ENCODE results near the gene PEX5L.

Gene PEX5L

GRCh38 chr3:179962629-179963387, 73.9 kb downstream of the PEX5L start:
- TF ChIP-seq FOXP2 (optimal IDR thresholded peaks at IDR 0.05; ENCODE audit: borderline replicate concordance, extremely low read depth, extremely low read length, insufficient read depth): no peak
- no peak for TF ChIP-seq REST (IDR thresholded peaks at IDR 0.05; ENCODE audit: insufficient read depth in 1 of 2, low read depth in 2 of 2, low read length in 2 of 2)
- TF ChIP-seq TAF1 (IDR thresholded peaks at IDR 0.05; ENCODE audit: borderline replicate concordance, insufficient read depth, low read length): no peak
- no peak for TF ChIP-seq SIN3A (IDR thresholded peaks at IDR 0.05; ENCODE audit: borderline replicate concordance, insufficient read depth, low read length)
- TF ChIP-seq POLR2AphosphoS5 (IDR thresholded peaks at IDR 0.05; ENCODE audit: low read depth, low read length): no peak

- no peak for TF ChIP-seq FOXP2 (optimal IDR thresholded peaks at IDR 0.05; ENCODE audit: borderline replicate concordance, extremely low read depth, extremely low read length, insufficient read depth)
- no peak for TF ChIP-seq POLR2AphosphoS5 (IDR thresholded peaks at IDR 0.05; ENCODE audit: low read depth, low read length)
- no peak for TF ChIP-seq TAF1 (IDR thresholded peaks at IDR 0.05; ENCODE audit: borderline replicate concordance, insufficient read depth, low read length)
- TF ChIP-seq SIN3A (IDR thresholded peaks at IDR 0.05; ENCODE audit: borderline replicate concordance, insufficient read depth, low read length): no peak
- no peak for TF ChIP-seq REST (IDR thresholded peaks at IDR 0.05; ENCODE audit: insufficient read depth in 1 of 2, low read depth in 2 of 2, low read length in 2 of 2)
Measured at GRCh38 chr3:179961703-179962078, 75.0 kb downstream of the PEX5L start.

GRCh38 chr3:179961071-179961702, 75.5 kb downstream of the PEX5L start:
- no peak for TF ChIP-seq POLR2AphosphoS5 (IDR thresholded peaks at IDR 0.05; ENCODE audit: low read depth, low read length)
- TF ChIP-seq FOXP2 (optimal IDR thresholded peaks at IDR 0.05; ENCODE audit: borderline replicate concordance, extremely low read depth, extremely low read length, insufficient read depth): no peak
- TF ChIP-seq REST (IDR thresholded peaks at IDR 0.05; ENCODE audit: insufficient read depth in 1 of 2, low read depth in 2 of 2, low read length in 2 of 2): no peak
- no peak for TF ChIP-seq SIN3A (IDR thresholded peaks at IDR 0.05; ENCODE audit: borderline replicate concordance, insufficient read depth, low read length)
- no peak for TF ChIP-seq TAF1 (IDR thresholded peaks at IDR 0.05; ENCODE audit: borderline replicate concordance, insufficient read depth, low read length)

- TF ChIP-seq REST (IDR thresholded peaks at IDR 0.05; ENCODE audit: insufficient read depth in 1 of 2, low read depth in 2 of 2, low read length in 2 of 2) (no peak), SIN3A (IDR thresholded peaks at IDR 0.05; ENCODE audit: borderline replicate concordance, insufficient read depth, low read length) (no peak), TAF1 (IDR thresholded peaks at IDR 0.05; ENCODE audit: borderline replicate concordance, insufficient read depth, low read length) (no peak), FOXP2 (optimal IDR thresholded peaks at IDR 0.05; ENCODE audit: borderline replicate concordance, extremely low read depth, extremely low read length, insufficient read depth) (no peak), POLR2AphosphoS5 (IDR thresholded peaks at IDR 0.05; ENCODE audit: low read depth, low read length) (no peak)
Measured at GRCh38 chr3:179958759-179959158, 78.0 kb downstream of the PEX5L start.

All from PFSK-1 (cell line).